HTERT RPE-1 (cell line): ENCODE data around the gene ST6GALNAC5.
"Not testable (repeated sequence)": the region's sequence is repeated elsewhere in the genome, so short reads cannot be mapped to it uniquely, and the experiment has no call there.

Source experiments
- in situ Hi-C: fragments of 300-500 bp; cut with MboI; formaldehyde crosslinking; loops from 4 replicates; pipeline ENCODE4 v1.14.3; 2020; ENCODE audit warnings: low sequenced_read_pairs

Gene ST6GALNAC5

GRCh38 chr1:76867342-76868130 lies at the start of gene ST6GALNAC5:
Gene ST6GALNAC5, plus strand, starts transcription at chr1:76867480.
- in situ Hi-C loops, result no loop called here

GRCh38 chr1:76820028-76820427 lies 47.3 kb upstream of the ST6GALNAC5 start:
- in situ Hi-C loops, result no loop called here

- in situ Hi-C loops, result not testable (repeated sequence)
Observed at GRCh38 chr1:76822961-76823360, 44.3 kb upstream of the ST6GALNAC5 start.

- in situ Hi-C loops, result no loop called here
Observed at GRCh38 chr1:76824106-76824505, 43.2 kb upstream of the ST6GALNAC5 start.

- in situ Hi-C loops, result no loop called here
Observed at GRCh38 chr1:76826072-76826845, 41.0 kb upstream of the ST6GALNAC5 start.

- in situ Hi-C loops, result no loop called here
Observed at GRCh38 chr1:76827066-76827465, 40.2 kb upstream of the ST6GALNAC5 start.

GRCh38 chr1:76830373-76830772 lies 36.9 kb upstream of the ST6GALNAC5 start:
- in situ Hi-C loops, result no loop called here

GRCh38 chr1:76832521-76832920 lies 34.8 kb upstream of the ST6GALNAC5 start:
- in situ Hi-C loops, result no loop called here

GRCh38 chr1:76833151-76833550 lies 34.1 kb upstream of the ST6GALNAC5 start:
- in situ Hi-C loops, result no loop called here

GRCh38 chr1:76833856-76834255 lies 33.4 kb upstream of the ST6GALNAC5 start:
- in situ Hi-C loops, result no loop called here

GRCh38 chr1:76835203-76835602 lies 32.1 kb upstream of the ST6GALNAC5 start:
- in situ Hi-C loops, result no loop called here

- in situ Hi-C loops, result no loop called here
Observed at GRCh38 chr1:76840278-76840677, 27.0 kb upstream of the ST6GALNAC5 start.

GRCh38 chr1:76841460-76841859 lies 25.8 kb upstream of the ST6GALNAC5 start:
- in situ Hi-C loops, result no loop called here

- in situ Hi-C loops, result no loop called here
Observed at GRCh38 chr1:76843821-76844464, 23.3 kb upstream of the ST6GALNAC5 start.

GRCh38 chr1:76854255-76854654 lies 13.0 kb upstream of the ST6GALNAC5 start:
- in situ Hi-C loops, result no loop called here

GRCh38 chr1:76856104-76856503 lies 11.2 kb upstream of the ST6GALNAC5 start:
- in situ Hi-C loops, result no loop called here

GRCh38 chr1:76857138-76857537 lies 10.1 kb upstream of the ST6GALNAC5 start:
- in situ Hi-C loops, result no loop called here

- in situ Hi-C loops, result no loop called here
Observed at GRCh38 chr1:76857973-76858372, 9.3 kb upstream of the ST6GALNAC5 start.

- in situ Hi-C loops, result no loop called here
Observed at GRCh38 chr1:76861149-76861548, 6.1 kb upstream of the ST6GALNAC5 start.

- in situ Hi-C loops, result no loop called here
Observed at GRCh38 chr1:76862447-76862846, 4.8 kb upstream of the ST6GALNAC5 start.

- in situ Hi-C loops, result no loop called here
Observed at GRCh38 chr1:76864383-76864782, 2.9 kb upstream of the ST6GALNAC5 start.
